GM23338 (cell line): ENCODE results near the gene QKI. TPM values are rescaled to one million over a fixed set of nuclear protein-coding genes. Genes with fewer than 3 reads are reported as not detected.

ENCODE experiments used
- ATAC-seq: fragments of 200-7000 bp; cut with Tn5 transposase; 3 replicates; pipeline ENCODE4 v1.9.1; 2020
- DNase-seq: peaks from one replicate; pipeline ENCODE4 v3.0.0-alpha.2; 2015; ENCODE audit warnings: low spot score
- H2AFZ ChIP-seq: fragments of 200-600 bp; sonication (generic); 2 replicates; pipeline ENCODE4 v1.8.0; 2016; ENCODE audit warnings: antibody characterized with exemption, mild to moderate bottlenecking, moderate library complexity
- H3F3A ChIP-seq: fragments of 200-600 bp; sonication (generic); replicated peaks from 2 replicates; pipeline ENCODE4 v1.8.0; 2017; ENCODE audit warnings: antibody characterized with exemption, mixed run types, low read depth
- H3K27ac ChIP-seq: fragments of 200-600 bp; sonication (generic); 2 replicates; pipeline ENCODE4 v1.6.1; 2016; ENCODE audit warnings: low read depth
- H3K27me3 ChIP-seq: fragments of 200-600 bp; sonication (generic); 2 replicates; pipeline ENCODE4 v1.8.0; 2016; ENCODE audit warnings: mild to moderate bottlenecking, mixed run types, moderate library complexity; ENCODE audit not compliant: insufficient read depth
- H3K36me3 ChIP-seq: fragments of 200-600 bp; sonication (generic); 2 replicates; pipeline ENCODE4 v1.8.0; 2016; ENCODE audit warnings: mild to moderate bottlenecking; ENCODE audit not compliant: insufficient read depth
- H3K4me1 ChIP-seq: fragments of 200-600 bp; sonication (generic); 2 replicates; pipeline ENCODE4 v1.8.0; 2016; ENCODE audit warnings: mild to moderate bottlenecking, moderate library complexity; ENCODE audit not compliant: insufficient read depth
- H3K4me2 ChIP-seq: fragments of 200-600 bp; sonication (generic); 2 replicates; pipeline ENCODE4 v1.7.1; 2017; ENCODE audit warnings: mixed run types
- H3K4me3 ChIP-seq: fragments of 200-600 bp; sonication (generic); 2 replicates; pipeline ENCODE4 v1.6.1; 2016; ENCODE audit warnings: mixed run types
- H3K79me2 ChIP-seq: fragments of 200-600 bp; sonication (generic); replicated peaks from 2 replicates; pipeline ENCODE4 v1.8.0; 2017; ENCODE audit warnings: mild to moderate bottlenecking; ENCODE audit not compliant: insufficient read depth
- H3K9me2 ChIP-seq: fragments of 200-600 bp; sonication (generic); 2 replicates; pipeline ENCODE4 v1.8.0; 2017; ENCODE audit not compliant: insufficient read depth
- H4K20me1 ChIP-seq: fragments of 200-600 bp; sonication (generic); replicated peaks from 2 replicates; pipeline ENCODE4 v1.8.0; 2017; ENCODE audit warnings: mild to moderate bottlenecking; ENCODE audit not compliant: insufficient read depth
- H3K27ac Mint-ChIP-seq: 2 replicates; pipeline ENCODE4 v1.8.0; 2020; ENCODE audit warnings: inconsistent platforms, mild to moderate bottlenecking, moderate library complexity, mixed read lengths
- H3K27me3 Mint-ChIP-seq: 3 replicates; pipeline ENCODE4 v1.8.0; 2022; ENCODE audit warnings: low read depth, mild to moderate bottlenecking, moderate library complexity, mixed read lengths, inconsistent platforms; ENCODE audit not compliant: insufficient read depth, poor library complexity
- H3K36me3 Mint-ChIP-seq: 3 replicates; pipeline ENCODE4 v1.8.0; 2021; ENCODE audit warnings: low read depth, mild to moderate bottlenecking, inconsistent platforms, moderate library complexity, mixed read lengths
- H3K4me1 Mint-ChIP-seq: 3 replicates; pipeline ENCODE4 v1.8.0; 2020; ENCODE audit warnings: mild to moderate bottlenecking, inconsistent platforms, mixed read lengths
- H3K4me3 Mint-ChIP-seq: 3 replicates; pipeline ENCODE4 v1.8.0; 2021; ENCODE audit warnings: moderate library complexity, mild to moderate bottlenecking, inconsistent platforms, mixed read lengths
- H3K9me3 Mint-ChIP-seq: 3 replicates; pipeline ENCODE4 v1.8.0; 2020; ENCODE audit warnings: moderate library complexity, mild to moderate bottlenecking, inconsistent platforms, mixed read lengths
- CREB1 ChIP-seq: fragments of 250-450 bp; sonication (Bioruptor Pico); IDR thresholded peaks from 2 replicates; pipeline ENCODE4 v1.5.0; 2020; ENCODE audit warnings: low read depth, mild to moderate bottlenecking, moderate library complexity
- EZH2 ChIP-seq: fragments of 200-600 bp; sonication (generic); IDR thresholded peaks from one replicate; pipeline ENCODE4 v1.8.0; 2017; ENCODE audit warnings: antibody characterized with exemption, mild to moderate bottlenecking, low read depth; ENCODE audit not compliant: unreplicated experiment
- EZH2phosphoT487 ChIP-seq: fragments of 200-600 bp; sonication (generic); IDR thresholded peaks from one replicate; pipeline ENCODE4 v1.8.1; 2018; ENCODE audit warnings: antibody characterized with exemption; ENCODE audit not compliant: unreplicated experiment
- JUNB ChIP-seq: IDR thresholded peaks from one replicate; pipeline ENCODE4 v1.6.1; 2016; ENCODE audit warnings: antibody characterized with exemption; ENCODE audit not compliant: unreplicated experiment
- NANOG ChIP-seq: IDR thresholded peaks from 2 replicates; pipeline ENCODE4 v1.6.1; 2016; ENCODE audit warnings: antibody characterized with exemption, borderline replicate concordance
- POLR2AphosphoS5 ChIP-seq: IDR thresholded peaks from 2 replicates; pipeline ENCODE4 v1.6.1; 2016; ENCODE audit warnings: antibody characterized with exemption, low read depth
- STAT1 ChIP-seq: IDR thresholded peaks from one replicate; pipeline ENCODE4 v1.6.1; 2016; ENCODE audit warnings: antibody characterized with exemption; ENCODE audit not compliant: unreplicated experiment
- ZNF114 ChIP-seq: fragments of 250-450 bp; sonication (Bioruptor Pico); IDR thresholded peaks from 2 replicates; pipeline ENCODE4 v1.5.0; 2020; ENCODE audit warnings: mild to moderate bottlenecking, moderate library complexity
- ZNF331 ChIP-seq: fragments of 250-450 bp; sonication (Bioruptor Pico); IDR thresholded peaks from 2 replicates; pipeline ENCODE4 v1.5.0; 2020; ENCODE audit warnings: low read depth, mild to moderate bottlenecking, moderate library complexity
- polyA plus RNA-seq: library from polyadenylated mRNA; unstranded; fragments of >200 nt; fragmentation: Nextera tagmentation; extraction: Ambion mirVana; gene quantifications from 2 replicates; pipeline ENCODE4 v1.2.1, GENCODE V29; 2016
- total RNA-seq: library from RNA; depleted of rRNA; stranded (reverse); fragments of >200 nt; shearing (Covaris generic); gene quantifications from 2 replicates; pipeline ENCODE4 v1.2.3, GENCODE V29; 2014
- TF ChIP-seq, protein P1 (sequence below), 2 experiments: fragments of 200-600 bp in 1 of 2; sonication (generic) in 1 of 2; conservative IDR thresholded peaks; 2 replicates each; pipeline versions ENCODE4 v1.5.1 to v1.6.1; 2016 to 2017; ENCODE audit warnings: antibody characterized with exemption in 2 of 2, low read depth in 2 of 2, mild to moderate bottlenecking in 2 of 2, moderate library complexity in 1 of 2
- TF ChIP-seq, protein P2 (sequence below): IDR thresholded peaks from 2 replicates; pipeline ENCODE4 v1.6.1; 2016; ENCODE audit warnings: antibody characterized with exemption
- TF ChIP-seq, protein P3 (sequence below): fragments of 250-450 bp; sonication (Bioruptor Pico); IDR thresholded peaks from 2 replicates; pipeline ENCODE4 v1.5.0; 2020; ENCODE audit warnings: mild to moderate bottlenecking, moderate library complexity

Gene QKI
- total and polyA plus RNA-seq, 2 experiments from 2014 or later, result 60.8 to 159 TPM

DNA sequence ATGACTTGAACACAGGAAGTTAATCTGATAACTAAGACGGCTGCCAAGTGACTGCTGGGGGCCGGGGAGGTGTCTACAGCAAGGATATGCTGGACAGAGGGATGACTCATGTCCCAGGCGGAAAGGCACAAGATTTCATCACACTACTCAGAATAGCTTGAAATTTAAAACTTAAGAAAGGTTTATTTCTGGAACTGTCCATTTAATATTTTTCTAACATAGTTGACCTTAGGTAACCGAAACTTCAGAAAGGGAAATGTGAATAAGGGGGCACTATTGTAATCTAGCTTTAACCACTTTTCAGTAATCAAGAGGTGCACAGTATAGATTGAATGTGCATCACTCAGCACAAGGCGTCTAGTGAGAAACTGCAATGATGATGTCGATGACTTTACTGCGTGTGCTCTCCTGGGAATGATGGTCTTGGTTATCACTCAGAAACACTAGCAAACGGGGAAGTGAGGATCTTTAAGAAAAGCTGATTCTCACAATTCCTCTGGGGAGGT is 171.5 kb downstream of the QKI start (continued):
- TF ChIP-seq EZH2, result no peak
- TF ChIP-seq ZNF331, result no peak
- no peak for TF ChIP-seq JUNB
- TF ChIP-seq ZNF114 (CRISPR knock-in tag), result no peak
- no peak for TF ChIP-seq NANOG
- no peak for TF ChIP-seq POLR2AphosphoS5
- TF ChIP-seq STAT1, result no peak
- TF ChIP-seq, protein P1, sequence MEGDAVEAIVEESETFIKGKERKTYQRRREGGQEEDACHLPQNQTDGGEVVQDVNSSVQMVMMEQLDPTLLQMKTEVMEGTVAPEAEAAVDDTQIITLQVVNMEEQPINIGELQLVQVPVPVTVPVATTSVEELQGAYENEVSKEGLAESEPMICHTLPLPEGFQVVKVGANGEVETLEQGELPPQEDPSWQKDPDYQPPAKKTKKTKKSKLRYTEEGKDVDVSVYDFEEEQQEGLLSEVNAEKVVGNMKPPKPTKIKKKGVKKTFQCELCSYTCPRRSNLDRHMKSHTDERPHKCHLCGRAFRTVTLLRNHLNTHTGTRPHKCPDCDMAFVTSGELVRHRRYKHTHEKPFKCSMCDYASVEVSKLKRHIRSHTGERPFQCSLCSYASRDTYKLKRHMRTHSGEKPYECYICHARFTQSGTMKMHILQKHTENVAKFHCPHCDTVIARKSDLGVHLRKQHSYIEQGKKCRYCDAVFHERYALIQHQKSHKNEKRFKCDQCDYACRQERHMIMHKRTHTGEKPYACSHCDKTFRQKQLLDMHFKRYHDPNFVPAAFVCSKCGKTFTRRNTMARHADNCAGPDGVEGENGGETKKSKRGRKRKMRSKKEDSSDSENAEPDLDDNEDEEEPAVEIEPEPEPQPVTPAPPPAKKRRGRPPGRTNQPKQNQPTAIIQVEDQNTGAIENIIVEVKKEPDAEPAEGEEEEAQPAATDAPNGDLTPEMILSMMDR (conservative IDR thresholded peaks at IDR 0.05; ENCODE audit: low read depth in 2 of 2), result no peak

DNA sequence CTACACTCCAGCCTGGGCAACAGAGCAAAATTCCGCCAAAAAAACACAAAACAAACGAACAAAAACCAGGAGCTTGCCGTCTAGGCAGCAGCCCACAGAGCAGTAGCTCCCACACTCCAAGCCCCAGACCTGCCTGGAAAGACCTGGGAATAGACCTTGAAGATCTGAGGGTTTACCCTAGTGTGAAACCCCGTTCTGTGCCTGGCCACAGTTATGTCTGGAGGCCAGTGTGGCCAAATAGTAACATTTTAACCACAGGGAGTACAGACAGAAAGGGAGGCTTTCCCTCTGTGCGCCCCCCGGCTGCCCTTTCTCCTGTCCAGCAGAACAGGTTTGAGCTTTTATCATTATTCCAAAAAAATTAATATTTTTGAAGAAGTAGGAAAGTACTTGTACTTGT is 172.4 kb downstream of the QKI start:
- no peak overlapping the region for H3K4me2 ChIP-seq
- peaks cover 14% of the 10 kb centered on the region; the same call in 2 of the 3 replicates for H3K36me3 Mint-ChIP-seq
- TF ChIP-seq ZNF114 (CRISPR knock-in tag), result no peak
- no peak for TF ChIP-seq EZH2phosphoT487
- no peak for TF ChIP-seq STAT1
- TF ChIP-seq POLR2AphosphoS5, result no peak
- TF ChIP-seq, protein P2, sequence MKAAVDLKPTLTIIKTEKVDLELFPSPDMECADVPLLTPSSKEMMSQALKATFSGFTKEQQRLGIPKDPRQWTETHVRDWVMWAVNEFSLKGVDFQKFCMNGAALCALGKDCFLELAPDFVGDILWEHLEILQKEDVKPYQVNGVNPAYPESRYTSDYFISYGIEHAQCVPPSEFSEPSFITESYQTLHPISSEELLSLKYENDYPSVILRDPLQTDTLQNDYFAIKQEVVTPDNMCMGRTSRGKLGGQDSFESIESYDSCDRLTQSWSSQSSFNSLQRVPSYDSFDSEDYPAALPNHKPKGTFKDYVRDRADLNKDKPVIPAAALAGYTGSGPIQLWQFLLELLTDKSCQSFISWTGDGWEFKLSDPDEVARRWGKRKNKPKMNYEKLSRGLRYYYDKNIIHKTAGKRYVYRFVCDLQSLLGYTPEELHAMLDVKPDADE, result no peak
- TF ChIP-seq, protein P3, sequence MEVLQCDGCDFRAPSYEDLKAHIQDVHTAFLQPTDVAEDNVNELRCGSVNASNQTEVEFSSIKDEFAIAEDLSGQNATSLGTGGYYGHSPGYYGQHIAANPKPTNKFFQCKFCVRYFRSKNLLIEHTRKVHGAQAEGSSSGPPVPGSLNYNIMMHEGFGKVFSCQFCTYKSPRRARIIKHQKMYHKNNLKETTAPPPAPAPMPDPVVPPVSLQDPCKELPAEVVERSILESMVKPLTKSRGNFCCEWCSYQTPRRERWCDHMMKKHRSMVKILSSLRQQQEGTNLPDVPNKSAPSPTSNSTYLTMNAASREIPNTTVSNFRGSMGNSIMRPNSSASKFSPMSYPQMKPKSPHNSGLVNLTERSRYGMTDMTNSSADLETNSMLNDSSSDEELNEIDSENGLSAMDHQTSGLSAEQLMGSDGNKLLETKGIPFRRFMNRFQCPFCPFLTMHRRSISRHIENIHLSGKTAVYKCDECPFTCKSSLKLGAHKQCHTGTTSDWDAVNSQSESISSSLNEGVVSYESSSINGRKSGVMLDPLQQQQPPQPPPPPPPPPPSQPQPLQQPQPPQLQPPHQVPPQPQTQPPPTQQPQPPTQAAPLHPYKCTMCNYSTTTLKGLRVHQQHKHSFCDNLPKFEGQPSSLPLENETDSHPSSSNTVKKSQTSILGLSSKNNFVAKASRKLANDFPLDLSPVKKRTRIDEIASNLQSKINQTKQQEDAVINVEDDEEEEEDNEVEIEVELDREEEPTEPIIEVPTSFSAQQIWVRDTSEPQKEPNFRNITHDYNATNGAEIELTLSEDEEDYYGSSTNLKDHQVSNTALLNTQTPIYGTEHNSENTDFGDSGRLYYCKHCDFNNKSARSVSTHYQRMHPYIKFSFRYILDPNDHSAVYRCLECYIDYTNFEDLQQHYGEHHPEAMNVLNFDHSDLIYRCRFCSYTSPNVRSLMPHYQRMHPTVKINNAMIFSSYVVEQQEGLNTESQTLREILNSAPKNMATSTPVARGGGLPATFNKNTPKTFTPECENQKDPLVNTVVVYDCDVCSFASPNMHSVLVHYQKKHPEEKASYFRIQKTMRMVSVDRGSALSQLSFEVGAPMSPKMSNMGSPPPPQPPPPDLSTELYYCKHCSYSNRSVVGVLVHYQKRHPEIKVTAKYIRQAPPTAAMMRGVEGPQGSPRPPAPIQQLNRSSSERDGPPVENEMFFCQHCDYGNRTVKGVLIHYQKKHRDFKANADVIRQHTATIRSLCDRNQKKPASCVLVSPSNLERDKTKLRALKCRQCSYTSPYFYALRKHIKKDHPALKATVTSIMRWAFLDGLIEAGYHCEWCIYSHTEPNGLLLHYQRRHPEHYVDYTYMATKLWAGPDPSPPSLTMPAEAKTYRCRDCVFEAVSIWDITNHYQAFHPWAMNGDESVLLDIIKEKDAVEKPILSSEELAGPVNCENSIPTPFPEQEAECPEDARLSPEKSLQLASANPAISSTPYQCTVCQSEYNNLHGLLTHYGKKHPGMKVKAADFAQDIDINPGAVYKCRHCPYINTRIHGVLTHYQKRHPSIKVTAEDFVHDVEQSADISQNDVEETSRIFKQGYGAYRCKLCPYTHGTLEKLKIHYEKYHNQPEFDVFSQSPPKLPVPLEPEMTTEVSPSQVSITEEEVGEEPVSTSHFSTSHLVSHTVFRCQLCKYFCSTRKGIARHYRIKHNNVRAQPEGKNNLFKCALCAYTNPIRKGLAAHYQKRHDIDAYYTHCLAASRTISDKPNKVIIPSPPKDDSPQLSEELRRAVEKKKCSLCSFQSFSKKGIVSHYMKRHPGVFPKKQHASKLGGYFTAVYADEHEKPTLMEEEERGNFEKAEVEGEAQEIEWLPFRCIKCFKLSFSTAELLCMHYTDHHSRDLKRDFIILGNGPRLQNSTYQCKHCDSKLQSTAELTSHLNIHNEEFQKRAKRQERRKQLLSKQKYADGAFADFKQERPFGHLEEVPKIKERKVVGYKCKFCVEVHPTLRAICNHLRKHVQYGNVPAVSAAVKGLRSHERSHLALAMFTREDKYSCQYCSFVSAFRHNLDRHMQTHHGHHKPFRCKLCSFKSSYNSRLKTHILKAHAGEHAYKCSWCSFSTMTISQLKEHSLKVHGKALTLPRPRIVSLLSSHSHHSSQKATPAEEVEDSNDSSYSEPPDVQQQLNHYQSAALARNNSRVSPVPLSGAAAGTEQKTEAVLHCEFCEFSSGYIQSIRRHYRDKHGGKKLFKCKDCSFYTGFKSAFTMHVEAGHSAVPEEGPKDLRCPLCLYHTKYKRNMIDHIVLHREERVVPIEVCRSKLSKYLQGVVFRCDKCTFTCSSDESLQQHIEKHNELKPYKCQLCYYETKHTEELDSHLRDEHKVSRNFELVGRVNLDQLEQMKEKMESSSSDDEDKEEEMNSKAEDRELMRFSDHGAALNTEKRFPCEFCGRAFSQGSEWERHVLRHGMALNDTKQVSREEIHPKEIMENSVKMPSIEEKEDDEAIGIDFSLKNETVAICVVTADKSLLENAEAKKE (CRISPR knock-in tag), result no peak
- TF ChIP-seq NANOG, result no peak
- TF ChIP-seq, protein P1 (conservative IDR thresholded peaks at IDR 0.05; ENCODE audit: low read depth in 2 of 2), result no peak
- TF ChIP-seq CREB1 (CRISPR knock-in tag), result no peak

More for the DNA sequence above, 172.4 kb downstream of the QKI start:
- no peaks in the 10 kb centered on the region for H3K9me2 ChIP-seq
- H3K4me1 ChIP-seq, result no peaks in the 10 kb centered on the region
- no peaks in the 10 kb centered on the region for H3F3A ChIP-seq
- no peaks in the 10 kb centered on the region for H3K79me2 ChIP-seq
- H3K27ac Mint-ChIP-seq, result no peak overlapping the region
- no peak overlapping the region for H3K4me3 Mint-ChIP-seq
- no peak overlapping the region for H3K27ac ChIP-seq
- peaks cover under 1% of the 10 kb centered on the region; the same call in 2 of the 3 replicates for H3K4me1 Mint-ChIP-seq
- no peaks in the 10 kb centered on the region for H3K36me3 ChIP-seq
- H3K9me3 Mint-ChIP-seq, result peaks cover 17% of the 10 kb centered on the region
- H3K4me3 ChIP-seq, result no peak overlapping the region
- no peak for ATAC-seq
- no peaks in the 10 kb centered on the region for H3K27me3 ChIP-seq
- H4K20me1 ChIP-seq, result no peaks in the 10 kb centered on the region
- peaks cover 11% of the 10 kb centered on the region for H3K27me3 Mint-ChIP-seq
- DNase-seq, result no peak
- no peak overlapping the region for H2AFZ ChIP-seq
